NCI-H146 treated with DMSO at 0.1 percent for 48 hours (cell line): Measurements from ENCODE around the gene SV2C.

Experiments used
- DNase-seq: peaks from one replicate; lab custom pipeline; 2025; ENCODE audit not compliant: unreplicated experiment; lab: John Stamatoyannopoulos, UW

The SV2C gene

DNA sequence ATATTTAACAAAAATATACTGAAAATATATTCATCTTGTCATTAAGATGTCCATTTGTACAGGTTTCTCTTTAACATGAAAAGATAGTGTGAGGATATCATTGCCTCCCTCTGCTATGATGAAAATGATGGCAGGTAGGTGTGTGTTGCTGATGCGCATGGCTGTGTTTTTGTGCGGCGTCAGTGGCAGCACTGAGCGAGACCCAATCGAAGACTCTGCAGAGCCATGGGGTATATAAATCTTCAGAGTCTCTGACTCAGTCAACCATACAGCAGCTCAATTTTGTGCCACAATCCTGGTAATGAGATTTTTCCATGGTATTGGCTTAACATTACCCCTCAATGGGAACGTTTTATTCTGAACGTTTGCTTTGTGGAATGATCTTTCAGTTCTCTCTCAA is 166.4 kb downstream of the SV2C start:
- DNase-seq: no peak

DNA sequence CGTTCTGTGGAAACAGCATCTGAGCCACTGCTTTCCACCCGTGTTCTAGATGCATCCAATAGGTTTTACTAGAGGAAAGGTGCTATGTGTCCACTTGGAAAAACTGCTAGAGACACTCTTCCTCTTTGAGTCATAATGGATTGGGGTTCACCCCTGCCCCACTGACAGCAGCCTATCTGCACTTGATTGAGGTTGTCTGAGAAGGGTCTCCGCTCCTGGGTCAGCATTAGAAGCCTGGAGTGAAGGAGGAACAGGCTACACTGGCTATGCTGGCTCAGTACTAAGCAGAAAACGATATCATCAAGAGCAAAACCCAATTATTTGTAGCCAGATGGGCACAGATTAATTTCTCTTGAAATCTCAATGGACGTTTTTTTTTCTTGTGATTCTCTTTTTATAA is 167.3 kb downstream of the SV2C start:
- no peak for DNase-seq

DNA sequence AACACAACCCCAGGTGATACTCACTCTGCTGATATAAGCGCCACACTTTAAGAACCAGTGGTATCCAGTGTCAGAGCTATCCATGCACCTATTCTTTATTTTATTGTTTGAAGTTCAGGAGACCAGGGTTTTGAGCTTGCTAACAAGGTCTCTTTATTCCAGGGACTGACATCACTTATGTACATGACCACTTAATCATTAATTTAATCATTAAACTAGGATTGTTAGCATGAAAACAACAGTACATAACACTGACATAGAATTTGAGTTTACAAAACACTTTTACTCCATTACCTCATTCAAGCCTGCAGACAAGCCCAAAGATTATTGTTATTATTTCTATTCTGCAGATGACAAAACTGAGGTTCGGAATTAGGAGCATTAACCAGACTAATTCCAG is 168.5 kb downstream of the SV2C start:
- DNase-seq: no peak

DNA sequence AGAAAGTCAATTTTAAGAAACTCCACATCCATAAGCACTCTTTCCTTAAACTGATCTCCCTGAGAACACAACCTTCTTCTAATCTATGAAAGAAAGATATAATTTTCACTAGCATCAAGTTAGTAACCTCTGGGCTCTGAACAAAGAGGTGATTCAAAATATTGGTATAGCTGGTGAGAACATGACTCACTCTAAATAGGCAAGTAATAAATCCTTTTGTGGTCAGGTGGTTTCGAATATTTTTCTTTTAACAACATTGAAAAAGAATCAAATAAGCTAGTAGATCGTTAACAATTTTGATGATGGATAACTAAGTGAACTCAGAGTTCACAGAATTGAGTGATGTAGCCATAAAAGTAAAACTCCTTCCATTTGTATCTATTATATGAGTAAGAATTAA is 169.3 kb downstream of the SV2C start:
- DNase-seq: no peak

DNA sequence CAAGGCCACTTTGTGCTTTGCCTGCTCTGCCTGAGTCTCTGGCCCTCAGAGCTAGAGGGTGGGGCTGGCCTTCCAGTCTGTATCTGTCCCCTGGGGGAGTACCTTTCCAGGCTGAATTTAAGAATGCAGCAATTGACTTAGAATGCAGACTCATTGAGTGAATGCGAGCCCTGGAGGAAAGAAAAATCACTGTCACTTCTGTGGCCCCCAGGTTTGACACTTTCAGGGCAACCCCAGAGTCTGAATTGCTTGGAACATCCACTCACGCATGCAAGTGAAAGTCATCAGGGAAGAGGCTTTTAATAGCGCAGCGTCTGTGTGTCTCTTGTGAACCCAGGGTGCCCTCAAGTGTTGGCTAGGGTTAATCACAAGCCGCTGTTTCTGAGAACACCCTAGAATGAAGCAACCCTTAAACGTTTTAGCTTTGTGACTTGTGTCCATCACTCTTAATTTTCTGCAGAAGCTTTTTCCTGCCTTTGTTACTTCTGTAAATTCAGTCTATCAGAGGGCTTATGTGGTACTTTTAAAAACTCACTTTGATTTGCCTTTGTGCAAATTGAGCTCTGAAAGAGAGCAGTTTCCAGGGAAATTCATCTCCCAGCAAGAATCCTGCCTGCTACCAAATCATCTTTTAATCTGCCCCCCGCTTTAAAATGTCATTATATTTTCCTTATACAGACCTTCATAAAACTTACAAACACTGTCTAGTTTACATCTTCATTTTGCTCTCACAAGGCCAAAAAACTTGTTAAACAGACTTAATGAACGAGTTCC is 173.1 kb downstream of the SV2C start:
- DNase-seq: peak; percentile 2

DNA sequence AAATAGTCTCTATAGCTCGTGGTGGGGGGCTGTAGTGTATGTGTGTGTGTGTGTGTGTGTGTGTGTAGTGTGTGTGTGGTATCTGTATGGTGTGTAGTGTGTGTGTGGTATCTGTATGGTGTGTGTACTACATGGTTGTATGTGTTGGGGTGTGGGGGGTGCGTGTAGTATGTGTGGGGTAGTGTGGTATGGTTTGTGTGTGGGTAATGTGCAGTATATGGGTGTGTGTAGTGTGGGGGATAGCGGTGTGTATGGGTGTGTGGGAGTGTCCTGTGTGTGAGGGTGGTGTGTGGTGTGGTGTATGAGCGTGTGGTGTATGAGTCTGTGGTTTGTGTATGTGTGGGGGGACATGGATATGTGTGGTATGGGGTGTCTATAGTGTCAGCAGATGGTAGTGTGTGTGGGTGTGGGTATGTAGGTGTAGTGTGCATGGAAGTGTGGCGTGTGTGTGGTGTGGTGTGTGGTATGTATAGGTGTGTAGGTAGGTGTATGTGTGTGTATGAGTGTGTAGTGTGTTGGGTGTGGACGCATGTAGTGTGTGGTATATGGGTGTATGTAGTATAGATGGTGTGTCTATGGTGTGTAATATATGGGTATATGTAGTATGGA is 174.1 kb downstream of the SV2C start:
- no peak for DNase-seq

DNA sequence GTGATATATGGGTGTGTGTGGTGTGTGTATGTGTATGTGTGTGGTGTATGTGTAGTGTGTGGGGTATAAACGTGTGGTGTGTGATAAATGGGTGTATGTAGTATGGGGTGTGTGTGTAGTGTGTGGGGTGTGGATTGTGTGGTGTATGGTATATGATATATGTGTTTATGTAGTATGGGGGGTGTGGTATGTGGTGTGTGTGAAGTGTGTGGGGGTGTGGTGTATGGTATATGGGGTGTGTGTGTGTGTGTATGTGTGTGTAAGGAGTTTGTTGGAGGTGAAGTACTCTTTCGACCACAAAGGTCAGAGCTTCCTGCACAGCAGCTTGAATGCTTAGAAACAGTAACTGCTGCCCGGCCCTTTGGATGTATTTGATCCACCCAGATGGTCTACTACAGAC is 174.7 kb downstream of the SV2C start:
- no peak for DNase-seq

DNA sequence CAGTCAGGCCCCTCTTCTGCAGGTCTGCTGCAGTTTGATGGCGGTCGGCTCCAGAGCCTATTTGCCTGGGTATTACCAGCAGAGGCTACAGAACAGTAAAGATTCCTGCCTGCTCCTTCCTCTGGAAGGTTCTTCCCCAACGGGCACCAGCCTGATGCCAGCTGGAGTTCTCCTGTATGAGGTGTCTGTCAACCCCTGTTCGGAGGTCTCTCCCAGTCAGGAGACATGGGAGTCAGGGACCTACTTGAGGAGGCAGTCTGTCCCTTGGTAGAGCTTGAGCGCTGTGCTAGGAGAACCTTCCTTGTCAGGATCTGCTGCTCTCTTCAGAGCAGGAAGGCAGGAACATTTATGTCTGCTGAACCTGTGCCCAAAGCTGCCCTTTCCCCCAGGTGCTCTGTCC is 181.5 kb downstream of the SV2C start:
- no peak for DNase-seq

DNA sequence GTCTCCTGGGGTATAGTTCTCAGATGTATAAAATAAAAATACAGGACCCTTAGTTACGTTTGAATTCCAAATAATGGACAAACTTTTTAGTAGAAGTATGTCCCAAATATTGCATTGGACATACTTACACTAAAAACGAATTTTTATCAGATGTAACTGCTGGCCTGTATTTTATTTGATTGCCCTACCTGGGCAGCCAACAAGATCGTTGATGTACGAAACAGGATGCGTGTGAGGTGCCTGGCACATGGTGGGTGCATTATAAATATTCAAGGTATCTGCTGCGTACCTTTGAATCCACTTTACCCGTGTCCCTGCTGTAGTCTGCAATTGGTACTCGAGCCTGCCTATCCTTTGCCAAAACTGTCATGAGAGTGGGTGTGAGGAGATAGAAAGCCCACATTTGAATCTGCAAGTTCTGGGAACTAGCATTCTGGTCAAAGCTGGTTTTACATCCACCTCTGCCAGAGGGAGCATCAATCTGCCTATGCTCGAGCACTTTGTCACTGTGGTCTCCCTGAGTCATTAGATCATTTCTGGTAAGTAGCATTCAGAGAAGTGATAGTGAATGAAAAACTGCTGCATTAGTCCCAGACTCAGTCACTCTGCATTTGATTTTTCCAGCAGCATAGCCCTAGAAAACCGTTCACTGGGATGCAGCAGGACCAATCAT is 186.2 kb downstream of the SV2C start:
- no peak for DNase-seq

DNA sequence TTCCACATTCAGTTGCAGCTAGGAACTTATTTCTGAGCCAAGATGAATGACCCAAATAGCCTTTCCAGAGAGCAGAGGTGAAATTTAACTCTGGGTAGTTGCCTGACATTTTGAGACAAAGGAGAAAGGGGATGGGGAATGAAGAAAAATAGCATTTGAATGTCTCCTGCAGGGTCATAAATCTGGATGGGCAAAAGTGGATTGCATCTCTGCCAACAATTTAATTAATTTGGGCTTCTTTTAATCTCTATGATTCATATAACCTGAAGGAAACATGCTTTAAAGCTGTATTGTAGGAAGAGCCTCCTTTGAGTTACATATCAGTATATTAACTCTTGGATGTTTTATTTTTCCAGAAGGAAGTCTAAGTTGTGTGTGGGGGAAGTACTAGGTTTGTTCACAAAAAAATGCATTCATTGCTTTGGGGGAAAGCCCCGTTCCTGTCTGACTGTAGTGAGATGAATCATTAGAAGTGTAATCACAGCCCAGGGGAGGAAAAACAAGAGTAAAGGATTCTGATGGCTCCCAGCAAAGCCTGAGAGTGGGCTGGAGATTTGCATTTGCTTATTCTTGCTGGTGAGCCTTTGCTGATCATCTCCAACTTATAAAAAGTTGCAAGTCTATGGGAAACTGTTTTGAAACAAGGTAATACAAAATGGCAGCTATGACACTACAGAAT is 186.9 kb downstream of the SV2C start:
- no peak for DNase-seq

DNA sequence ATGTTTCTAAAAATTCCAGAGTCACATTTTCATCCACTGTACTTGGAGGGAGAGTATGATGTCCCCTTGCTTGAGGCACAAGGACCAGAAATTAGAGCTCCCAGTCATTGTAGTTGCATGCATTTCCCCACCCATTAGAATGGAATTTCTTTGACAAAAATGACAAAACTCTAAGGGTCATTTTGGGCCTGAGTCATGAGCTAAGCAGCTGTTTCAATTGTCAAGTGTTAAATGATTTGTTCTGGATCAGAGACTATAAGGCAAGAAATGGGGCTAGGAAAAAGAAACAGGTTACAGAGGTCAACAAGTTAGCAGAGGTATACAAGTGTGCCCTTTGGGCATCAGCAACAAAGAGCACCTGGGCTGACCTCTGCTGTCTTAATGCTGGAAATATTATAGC is 188.7 kb downstream of the SV2C start:
- no peak for DNase-seq

DNA sequence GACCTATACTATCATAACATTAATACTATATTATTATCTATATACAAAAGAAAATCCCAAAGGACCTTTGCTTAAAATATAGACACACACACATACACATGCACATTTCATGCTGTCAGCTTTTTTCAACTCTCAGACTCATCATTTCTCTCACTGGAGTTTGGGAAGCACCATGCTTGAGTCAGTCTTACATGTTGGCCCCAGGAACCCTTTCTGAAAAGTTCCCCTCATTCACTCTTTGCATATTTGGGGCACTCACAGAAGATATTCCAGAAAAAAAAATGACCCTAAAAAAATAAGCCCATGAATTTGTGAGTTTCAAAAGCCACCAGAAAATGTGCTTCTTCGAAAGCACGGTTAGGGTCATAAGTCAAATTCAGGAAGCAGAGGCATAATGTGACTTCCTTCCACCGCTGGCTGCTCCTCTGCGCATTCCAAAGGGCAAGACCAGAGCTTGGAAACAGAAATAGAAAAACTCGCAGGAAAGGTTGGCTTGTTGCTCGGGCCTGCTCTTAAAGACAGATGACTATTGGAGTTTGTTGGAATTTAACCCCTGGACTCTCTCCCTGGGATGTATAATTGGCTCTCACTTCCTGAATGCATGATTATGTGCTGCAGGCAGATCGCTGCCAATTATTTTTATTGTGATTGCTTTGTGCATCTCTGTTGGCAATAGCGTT is 190.2 kb downstream of the SV2C start:
- no peak for DNase-seq

DNA sequence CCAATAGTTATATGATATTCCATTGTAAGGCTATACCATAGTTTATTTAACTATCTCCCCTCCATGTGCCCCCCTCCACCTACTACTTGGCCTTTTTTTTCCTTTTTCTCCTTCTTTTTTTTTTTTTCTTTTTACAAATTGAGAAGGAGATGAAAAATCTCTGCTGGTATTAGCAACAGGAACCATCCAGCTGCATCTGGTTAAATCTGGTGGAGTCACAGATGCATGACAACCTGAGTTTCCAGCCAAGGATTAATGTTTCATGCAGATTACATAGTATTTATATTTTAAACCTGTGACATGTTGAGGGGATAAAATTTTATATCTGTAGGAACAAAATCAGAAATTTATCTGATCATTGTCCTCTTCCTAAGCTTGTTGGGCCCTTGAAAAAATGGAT is 191.4 kb downstream of the SV2C start:
- DNase-seq: no peak

DNA sequence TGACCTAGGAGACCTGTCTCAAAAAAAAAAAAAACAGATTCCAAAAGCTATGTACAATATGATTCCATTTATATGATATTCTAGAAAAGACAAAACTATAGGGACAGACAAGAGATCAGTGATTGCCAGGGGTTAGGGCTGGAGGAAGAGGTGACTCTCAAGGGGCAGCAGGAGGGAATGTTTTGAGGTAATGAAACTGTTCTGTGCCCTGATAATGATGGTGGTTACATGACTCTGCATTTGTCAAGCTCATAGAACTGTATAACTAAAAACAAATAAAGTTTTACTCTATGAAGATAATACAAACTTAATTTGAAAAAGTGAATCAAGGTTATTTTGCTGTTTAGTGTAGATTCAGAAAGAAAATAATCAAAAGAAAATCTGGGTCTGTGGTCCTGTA is 194.6 kb downstream of the SV2C start:
- DNase-seq: no peak

DNA sequence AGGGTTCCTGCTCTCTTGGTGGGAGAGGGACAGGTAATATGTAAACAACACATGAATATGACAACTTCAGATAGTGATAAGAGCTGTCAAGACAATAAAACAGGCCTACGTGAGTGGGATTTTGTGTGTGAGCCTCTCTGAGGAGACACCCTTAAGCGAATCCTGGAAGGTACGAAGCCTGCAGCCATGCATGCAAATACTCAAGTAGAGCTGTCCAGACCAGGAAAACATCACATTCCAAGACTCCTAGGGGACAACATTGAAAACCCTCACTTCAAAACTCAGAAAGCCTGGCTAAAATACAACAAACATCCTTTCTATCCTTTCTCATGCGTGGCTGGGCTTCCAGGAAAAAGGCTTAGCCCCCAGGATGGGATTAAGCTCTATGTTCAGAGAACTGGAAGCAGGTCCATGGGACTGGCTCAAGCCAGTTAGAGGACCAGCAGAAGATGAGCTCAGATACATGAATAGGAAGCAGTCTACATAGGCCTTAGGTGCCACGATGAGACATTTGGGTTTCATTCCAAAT is 195.1 kb downstream of the SV2C start:
- DNase-seq: no peak

DNA sequence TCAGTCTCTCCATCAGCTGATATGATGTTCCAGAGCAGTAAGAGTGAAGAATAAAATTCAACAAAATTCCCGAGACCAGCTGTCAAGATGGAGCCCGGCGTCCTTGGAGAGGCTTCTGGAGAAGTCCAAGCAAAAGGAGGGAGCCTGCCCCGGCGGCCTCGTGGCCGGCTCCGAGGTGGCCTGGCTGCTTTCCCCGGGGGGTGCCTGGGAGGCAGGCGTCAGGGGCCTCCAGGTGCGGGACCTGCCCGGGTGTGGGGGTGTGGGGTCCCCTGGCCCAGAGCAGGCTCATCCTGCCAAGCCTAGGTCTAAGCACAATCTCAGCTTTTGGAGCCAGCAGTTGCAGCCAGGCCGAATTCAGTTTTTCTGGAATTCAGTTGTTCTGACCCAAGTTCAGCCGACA is 197.3 kb downstream of the SV2C start:
- no peak for DNase-seq

DNA sequence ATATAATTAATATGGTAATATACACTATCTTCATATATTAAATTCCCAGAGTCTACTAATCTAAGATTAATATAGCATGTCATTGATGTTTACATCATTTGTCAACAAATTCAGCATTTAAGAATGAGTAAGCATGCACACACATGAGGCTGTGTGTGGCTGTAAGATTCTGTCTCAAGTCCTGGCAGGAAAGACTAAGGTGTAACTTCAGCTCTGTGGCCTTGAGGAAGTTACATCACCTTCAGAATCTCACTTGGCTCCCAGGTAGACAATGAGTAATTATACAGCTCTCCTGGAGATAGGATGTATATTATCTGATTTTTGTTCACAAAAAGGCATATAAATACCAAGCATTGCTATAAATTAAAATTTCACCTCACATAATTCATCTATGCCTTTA is 200.5 kb downstream of the SV2C start:
- no peak for DNase-seq

DNA sequence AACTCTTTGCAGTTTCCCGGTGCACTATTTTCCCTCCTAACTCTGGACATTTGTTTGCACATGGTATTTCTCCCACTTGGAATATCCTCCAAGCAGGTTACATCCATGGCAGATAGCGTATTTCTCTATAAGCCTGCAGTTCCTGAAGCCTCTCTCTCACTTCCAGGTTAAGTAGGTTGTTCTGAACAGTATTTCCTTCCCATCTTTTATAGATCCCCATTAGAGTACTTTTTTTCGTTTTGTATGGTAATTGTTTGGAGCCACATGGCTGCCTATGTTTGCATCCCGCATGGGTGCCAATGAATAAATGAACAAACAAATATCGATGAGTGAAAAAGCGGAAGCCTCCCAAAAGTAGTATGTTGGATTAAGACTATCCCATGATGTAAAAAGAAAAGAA is 206.5 kb downstream of the SV2C start:
- no peak for DNase-seq

DNA sequence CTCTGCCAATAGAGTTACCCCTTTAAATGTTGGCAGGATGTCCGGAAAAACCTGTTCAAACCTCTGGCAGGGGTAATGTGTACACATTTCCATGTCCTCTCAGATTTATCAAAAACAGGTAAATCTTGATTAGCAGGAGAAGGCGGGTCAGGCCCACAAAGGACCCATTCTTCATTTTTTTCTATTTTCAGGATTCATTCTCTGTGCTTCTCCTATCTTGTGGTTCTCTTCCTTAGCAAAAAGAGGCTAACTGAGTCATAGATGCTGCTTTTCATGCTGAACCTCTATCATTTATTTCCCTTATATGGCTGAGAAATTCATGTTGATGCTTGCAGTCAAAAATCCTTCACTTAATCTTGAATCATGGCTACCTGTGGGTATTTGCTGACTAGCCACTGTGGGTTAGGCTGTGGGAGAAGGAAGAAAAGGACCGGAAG is 207.2 kb downstream of the SV2C start:
- no peak for DNase-seq

DNA sequence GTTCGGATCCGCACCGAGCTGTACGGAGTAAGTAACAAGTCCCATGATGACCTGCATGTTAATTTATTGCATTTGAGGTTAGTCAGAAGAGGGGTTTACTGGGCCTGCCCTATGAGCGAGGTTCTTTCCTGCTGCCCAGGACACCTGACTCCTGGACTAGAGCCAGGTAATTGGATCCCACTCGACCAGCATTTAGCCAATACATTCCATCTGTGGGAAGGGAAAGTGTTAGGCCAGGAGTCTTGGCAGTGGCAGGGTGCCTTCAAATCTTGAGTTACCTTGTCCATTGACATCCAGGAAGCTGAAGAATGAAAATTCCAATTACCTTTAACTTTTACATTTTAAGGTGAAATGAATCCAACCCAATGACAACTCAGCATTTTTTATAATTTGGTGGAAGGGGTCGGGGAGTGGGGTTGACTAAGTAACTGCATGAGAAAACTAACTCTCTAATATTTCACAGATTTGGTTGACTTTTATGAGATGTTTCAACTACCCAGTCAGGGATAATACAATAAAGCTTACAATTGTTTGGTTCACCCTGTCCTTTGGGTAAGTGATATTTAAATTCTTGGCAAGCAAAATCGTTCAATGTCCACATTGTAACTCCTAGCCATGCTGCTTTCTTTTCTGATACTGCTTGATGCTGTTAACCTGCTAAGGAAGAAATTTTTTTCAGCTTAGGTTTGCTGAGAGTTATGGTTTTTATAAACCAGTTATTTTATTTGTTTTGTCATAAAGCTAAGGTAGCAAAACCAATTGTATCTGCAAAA is 208.3 kb downstream of the SV2C start:
- no peak for DNase-seq
